Peyer's patch (tissue), 4 donors: ENCODE results near the gene ROBO1.

Experiments
- CTCF ChIP-seq, 6 experiments: fragments of 450-650 bp in 4 of 6; fragments of 200-600 bp in 2 of 6; sonication (generic) in 1 of 6; IDR thresholded peaks; one replicate each; pipeline ENCODE4 v1.5.1; 2017 to 2019; ENCODE audit warnings: antibody characterized with exemption in 6 of 6, mild to moderate bottlenecking in 3 of 6, moderate library complexity in 1 of 6
- POLR2A ChIP-seq, 2 donors: fragments of 450-650 bp; IDR thresholded peaks; one replicate each; pipeline ENCODE4 v1.5.1; 2017; ENCODE audit warnings: antibody characterized with exemption in 2 of 2, mild to moderate bottlenecking in 2 of 2, moderate library complexity in 2 of 2

- TF ChIP-seq CTCF (IDR thresholded peaks at IDR 0.05) = no peak
- no peak for TF ChIP-seq POLR2A (IDR thresholded peaks at IDR 0.05)
These were observed 181.6 kb downstream of the ROBO1 start for GRCh38 chr3:79586232-79586631.
